PFSK-1 (cell line): ENCODE data around the gene NPAP1.

Source experiments
- FOXP2 ChIP-seq: optimal IDR thresholded peaks from 2 replicates; pipeline ENCODE3; 2011; ENCODE audit warnings: borderline replicate concordance, control low read depth, inconsistent platforms; ENCODE audit not compliant: insufficient read depth; ENCODE audit errors: extremely low read length, extremely low read depth
- POLR2AphosphoS5 ChIP-seq: IDR thresholded peaks from 2 replicates; pipeline ENCODE4 v1.6.1; 2012; ENCODE audit warnings: low read depth, mild to moderate bottlenecking, control low read depth, low read length, moderate library complexity
- SIN3A ChIP-seq: IDR thresholded peaks from 2 replicates; pipeline ENCODE4 v1.6.1; 2012; ENCODE audit warnings: mild to moderate bottlenecking, low read length, moderate library complexity, borderline replicate concordance; ENCODE audit not compliant: insufficient read depth
- TAF1 ChIP-seq: IDR thresholded peaks from 2 replicates; pipeline ENCODE4 v1.6.1; 2012; ENCODE audit warnings: low read length, control low read depth, borderline replicate concordance; ENCODE audit not compliant: insufficient read depth
- TF ChIP-seq, protein P1 (sequence below), 2 experiments: IDR thresholded peaks; 2 replicates each; pipeline versions ENCODE4 v1.6.1 to v1.8.0; 2011 to 2012; ENCODE audit warnings: low read depth in 2 of 2, low read length in 2 of 2, control low read depth in 1 of 2, inconsistent platforms in 1 of 2, mild to moderate bottlenecking in 1 of 2, moderate library complexity in 1 of 2; ENCODE audit not compliant: insufficient read depth in 1 of 2

Gene NPAP1

GRCh38 chr15:24659622-24660021, 16.0 kb upstream of the NPAP1 start:
- no peak for TF ChIP-seq TAF1
- TF ChIP-seq FOXP2 = no peak
- TF ChIP-seq, protein P1, sequence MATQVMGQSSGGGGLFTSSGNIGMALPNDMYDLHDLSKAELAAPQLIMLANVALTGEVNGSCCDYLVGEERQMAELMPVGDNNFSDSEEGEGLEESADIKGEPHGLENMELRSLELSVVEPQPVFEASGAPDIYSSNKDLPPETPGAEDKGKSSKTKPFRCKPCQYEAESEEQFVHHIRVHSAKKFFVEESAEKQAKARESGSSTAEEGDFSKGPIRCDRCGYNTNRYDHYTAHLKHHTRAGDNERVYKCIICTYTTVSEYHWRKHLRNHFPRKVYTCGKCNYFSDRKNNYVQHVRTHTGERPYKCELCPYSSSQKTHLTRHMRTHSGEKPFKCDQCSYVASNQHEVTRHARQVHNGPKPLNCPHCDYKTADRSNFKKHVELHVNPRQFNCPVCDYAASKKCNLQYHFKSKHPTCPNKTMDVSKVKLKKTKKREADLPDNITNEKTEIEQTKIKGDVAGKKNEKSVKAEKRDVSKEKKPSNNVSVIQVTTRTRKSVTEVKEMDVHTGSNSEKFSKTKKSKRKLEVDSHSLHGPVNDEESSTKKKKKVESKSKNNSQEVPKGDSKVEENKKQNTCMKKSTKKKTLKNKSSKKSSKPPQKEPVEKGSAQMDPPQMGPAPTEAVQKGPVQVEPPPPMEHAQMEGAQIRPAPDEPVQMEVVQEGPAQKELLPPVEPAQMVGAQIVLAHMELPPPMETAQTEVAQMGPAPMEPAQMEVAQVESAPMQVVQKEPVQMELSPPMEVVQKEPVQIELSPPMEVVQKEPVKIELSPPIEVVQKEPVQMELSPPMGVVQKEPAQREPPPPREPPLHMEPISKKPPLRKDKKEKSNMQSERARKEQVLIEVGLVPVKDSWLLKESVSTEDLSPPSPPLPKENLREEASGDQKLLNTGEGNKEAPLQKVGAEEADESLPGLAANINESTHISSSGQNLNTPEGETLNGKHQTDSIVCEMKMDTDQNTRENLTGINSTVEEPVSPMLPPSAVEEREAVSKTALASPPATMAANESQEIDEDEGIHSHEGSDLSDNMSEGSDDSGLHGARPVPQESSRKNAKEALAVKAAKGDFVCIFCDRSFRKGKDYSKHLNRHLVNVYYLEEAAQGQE (IDR thresholded peaks at IDR 0.05; ENCODE audit: insufficient read depth in 1 of 2, low read depth in 2 of 2, low read length in 2 of 2) = no peak
- TF ChIP-seq SIN3A = no peak
- TF ChIP-seq POLR2AphosphoS5 = no peak

- TF ChIP-seq TAF1 (no peak), SIN3A (no peak), POLR2AphosphoS5 (no peak), FOXP2 (no peak)
- TF ChIP-seq, protein P1 (IDR thresholded peaks at IDR 0.05; ENCODE audit: insufficient read depth in 1 of 2, low read depth in 2 of 2, low read length in 2 of 2) = no peak
Observed at GRCh38 chr15:24662991-24663390, 12.6 kb upstream of the NPAP1 start.

- no peak for TF ChIP-seq TAF1
Observed at GRCh38 chr15:24676431-24676830, 856 bp downstream of the NPAP1 start.

DNA sequence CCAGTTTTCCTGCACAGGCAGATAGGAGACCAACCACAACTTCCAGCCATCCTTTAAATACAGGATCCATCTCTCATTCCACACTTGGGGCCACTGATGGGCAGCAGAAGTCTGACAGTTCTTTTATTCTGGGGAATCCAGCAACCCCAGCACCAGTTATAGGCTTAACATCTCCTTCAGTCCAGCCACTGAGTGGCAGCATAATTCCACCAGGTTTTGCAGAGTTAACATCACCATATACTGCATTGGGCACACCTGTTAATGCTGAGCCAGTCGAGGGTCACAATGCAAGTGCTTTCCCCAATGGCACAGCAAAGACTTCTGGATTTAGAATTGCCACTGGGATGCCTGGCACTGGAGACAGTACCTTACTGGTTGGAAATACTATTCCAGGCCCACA, 2.9 kb downstream of the NPAP1 start:
- TF ChIP-seq TAF1 (no peak), SIN3A (no peak), POLR2AphosphoS5 (no peak), FOXP2 (no peak)
- TF ChIP-seq, protein P1 (IDR thresholded peaks at IDR 0.05; ENCODE audit: insufficient read depth in 1 of 2, low read depth in 2 of 2, low read length in 2 of 2) = no peak

GRCh38 chr15:24682002-24682401, 6.4 kb downstream of the NPAP1 start:
- TF ChIP-seq SIN3A = no peak
- no peak for TF ChIP-seq POLR2AphosphoS5
- no peak for TF ChIP-seq TAF1
- TF ChIP-seq, protein P1 (IDR thresholded peaks at IDR 0.05; ENCODE audit: insufficient read depth in 1 of 2, low read depth in 2 of 2, low read length in 2 of 2) = no peak
- TF ChIP-seq FOXP2 = no peak
